GM18498 (cell line): ENCODE results near the gene PAXX.

Experiments
- ATAC-seq: cut with Tn5 transposase; IDR thresholded peaks from one replicate; pipeline ENCODE4 v1.9.1; 2021; ENCODE audit warnings: mild to moderate bottlenecking, moderate library complexity; ENCODE audit not compliant: unreplicated experiment

The PAXX gene

DNA sequence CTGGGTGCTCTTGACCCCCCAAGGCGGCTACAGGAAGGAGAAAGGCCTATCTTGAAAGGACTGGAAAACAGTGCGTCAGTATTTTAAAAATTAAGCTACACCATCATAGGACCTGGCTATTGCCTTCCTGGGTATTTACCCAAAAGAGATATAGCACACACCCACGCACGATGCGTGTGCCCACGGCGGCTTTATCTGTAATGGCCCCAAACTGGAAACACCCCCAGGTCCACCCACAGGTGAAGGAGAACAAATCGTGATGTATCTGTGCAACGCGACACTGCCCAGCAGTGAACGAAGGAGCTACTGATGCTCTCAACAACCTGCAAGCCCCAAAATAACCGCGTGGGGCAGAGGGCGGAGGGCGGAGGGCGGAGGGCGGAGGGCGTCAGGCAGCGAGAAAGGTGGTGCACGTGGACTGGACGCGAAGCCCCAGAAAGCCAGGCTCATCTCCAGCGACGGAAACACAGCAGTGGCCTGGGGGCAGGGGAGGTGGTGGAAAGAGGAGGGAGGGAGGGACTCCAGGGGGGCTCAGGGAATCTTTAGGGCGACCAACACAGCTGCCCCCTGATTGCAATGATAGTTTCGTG, 27.3 kb upstream of the PAXX start:
- no peak for ATAC-seq

DNA sequence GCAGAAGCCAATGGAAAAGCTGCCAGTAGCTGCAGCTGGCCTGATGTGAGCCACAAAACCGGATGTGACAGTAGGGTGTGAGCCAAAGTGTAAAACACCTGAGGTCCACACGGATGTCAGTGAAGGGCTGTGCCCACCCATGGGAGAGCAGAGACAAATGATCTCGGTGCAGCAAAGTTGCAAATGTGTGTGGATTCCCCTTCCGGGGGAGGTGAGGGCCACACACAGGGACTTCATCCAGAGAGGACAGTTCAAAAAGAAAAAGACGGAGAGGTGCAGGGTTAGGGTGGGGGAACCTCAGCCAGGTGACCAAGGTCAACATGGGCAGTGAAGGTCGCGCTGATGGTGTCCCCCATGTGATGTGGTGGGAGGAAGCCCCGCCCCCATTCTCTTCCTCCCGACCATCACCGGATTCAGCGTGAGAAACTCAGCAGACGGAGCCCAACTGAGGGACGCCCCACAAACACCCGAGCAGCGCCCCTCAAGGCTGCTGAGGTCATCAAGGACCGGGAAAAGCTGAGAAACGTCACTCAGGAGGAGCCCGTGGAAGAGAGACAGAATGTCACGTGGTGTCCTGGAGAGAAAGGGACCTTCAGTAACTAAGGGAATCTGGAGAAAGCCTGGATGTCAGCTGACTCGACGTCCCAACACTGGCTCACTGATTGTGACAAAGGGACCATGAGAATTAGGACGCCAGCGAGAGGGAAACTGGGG, 26.3 kb upstream of the PAXX start:
- ATAC-seq = no peak

DNA sequence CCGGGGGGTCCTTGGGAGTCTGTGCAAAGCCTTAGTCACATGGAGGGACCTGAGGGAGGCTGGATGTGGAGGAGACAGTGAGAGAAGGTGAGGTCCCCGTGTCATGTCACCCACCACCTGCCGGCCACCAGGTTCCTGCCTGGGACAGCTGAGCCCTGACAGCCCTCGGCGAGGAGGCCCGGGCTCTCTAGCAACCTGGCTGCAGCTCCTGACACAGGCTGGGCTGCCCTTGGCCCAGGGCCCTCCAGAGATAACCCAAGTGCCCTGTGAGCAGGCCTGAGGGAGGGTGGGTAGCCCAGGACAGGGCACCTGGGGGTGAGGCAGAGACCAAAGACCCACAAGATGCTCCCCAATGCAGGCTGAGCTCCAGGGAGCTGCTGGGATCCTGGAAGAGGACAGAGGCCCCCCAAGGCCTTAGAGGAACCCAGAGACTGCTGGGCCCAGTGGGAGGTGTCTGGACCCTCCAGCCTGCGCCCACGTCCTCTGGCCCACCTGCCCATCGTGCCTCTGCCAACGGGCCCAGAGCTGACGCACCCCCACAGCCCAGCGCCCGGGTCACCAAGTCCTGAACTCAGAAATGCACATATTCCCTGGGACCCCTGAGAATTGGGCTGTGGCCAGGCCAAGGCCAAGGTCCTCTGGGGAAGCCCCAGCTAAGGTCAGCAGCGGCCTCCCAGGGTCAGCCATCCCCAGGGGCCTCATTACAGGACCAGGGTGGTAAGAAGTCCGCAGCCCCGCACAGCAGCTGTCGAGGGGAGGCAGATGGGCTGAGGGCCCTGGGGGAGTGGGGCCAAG, 23.7 kb upstream of the PAXX start:
- no peak for ATAC-seq

DNA sequence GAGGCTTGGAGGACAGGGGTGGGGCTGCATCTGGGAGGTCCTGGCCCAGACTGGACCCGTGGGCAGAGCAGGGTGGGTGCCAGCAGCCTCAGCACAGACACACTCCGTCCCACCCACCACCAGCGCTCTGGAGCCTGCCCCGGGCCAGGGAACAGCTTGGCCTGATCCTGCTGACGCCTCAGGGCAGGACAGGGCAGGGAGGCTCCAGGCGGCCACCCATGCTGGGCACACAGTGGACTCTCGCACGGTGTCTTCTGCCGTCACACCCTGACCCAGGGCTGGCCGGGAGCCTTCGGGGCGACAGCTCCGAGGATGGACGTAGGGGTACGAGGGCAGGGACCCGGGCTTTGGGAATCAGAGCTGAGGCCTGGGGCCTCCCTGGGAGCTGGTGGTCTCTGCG, 23.1 kb upstream of the PAXX start:
- ATAC-seq = no peak

DNA sequence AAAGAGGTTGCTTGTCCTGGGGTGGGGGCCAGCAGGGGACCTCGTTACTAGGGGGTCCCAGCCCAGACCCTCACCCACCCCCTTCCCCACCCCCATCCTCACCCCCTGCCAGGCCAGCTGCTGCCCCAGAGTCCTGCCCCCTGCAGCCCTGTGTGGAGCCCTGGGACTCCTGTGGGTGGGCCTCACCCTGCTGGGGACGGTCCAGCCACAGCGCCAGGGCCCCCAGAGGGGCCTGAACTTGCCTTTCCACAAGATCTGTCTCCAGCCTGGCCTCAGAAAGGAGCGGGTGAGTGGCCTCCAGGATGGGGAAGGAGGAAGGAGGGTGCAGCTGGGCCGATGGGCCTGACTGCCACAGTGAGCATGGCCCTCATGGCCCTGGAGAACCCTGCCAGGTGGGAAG, 22.4 kb upstream of the PAXX start:
- ATAC-seq = no peak

DNA sequence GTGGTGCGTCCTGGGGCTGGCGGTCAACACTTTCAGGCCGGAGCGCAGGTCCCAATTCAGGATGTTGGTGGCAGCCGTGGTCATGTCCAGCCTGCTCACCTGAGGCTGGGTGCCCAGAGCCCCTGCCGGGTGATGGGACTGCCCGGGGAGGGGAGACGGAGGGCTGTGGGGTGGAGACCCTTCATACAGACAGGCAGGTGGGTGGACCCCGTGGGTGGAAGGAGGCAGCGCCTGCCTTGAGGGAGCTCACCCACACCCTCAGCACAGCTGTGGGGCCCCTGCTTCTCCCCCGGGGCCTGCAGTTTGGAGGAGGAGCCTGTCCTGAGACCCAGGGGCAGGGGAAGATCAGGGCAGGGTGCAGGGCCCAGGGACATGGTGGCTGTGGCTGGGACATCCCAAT, 21.9 kb upstream of the PAXX start:
- no peak for ATAC-seq

DNA sequence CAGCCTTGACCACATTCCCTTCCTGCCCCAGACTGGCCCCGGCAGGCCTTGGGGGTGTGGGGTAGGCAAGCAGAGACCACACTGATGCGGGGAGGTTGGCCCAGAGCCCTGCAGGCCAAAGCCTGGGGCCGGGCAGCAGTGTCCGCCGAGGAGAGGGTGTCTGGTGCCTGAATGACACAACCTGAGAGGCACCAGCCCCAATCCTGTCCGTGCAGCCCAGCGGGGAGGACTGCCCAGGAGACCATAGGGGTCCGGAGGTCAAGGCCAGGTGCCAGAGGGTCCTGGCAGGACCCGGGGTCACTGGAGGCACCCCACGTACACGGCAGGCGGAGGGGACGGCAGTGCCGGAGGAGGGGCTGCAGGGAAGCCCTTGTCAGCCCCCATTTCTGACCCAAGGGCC, 20.5 kb upstream of the PAXX start:
- ATAC-seq = no peak

DNA sequence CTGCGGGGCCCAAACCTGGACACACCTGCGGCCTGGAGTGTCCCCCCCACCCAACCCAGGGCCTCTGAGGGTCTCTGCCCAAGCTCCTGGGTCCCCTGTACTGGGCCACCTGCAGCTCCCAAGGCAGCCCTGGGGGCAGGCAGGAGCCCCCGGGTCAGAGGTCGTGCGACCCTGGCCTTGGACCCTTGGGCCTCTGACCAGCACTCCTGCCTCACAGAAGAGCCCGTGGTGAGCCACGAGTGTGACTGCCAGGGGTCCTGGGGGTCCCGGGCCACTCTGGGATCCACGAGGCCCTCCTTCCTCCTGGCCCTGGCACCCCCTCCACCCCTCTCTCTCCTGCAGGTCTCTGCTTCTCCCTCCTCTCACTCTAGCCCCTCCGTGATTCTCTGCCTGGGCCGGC, 19.9 kb upstream of the PAXX start:
- ATAC-seq = no peak

DNA sequence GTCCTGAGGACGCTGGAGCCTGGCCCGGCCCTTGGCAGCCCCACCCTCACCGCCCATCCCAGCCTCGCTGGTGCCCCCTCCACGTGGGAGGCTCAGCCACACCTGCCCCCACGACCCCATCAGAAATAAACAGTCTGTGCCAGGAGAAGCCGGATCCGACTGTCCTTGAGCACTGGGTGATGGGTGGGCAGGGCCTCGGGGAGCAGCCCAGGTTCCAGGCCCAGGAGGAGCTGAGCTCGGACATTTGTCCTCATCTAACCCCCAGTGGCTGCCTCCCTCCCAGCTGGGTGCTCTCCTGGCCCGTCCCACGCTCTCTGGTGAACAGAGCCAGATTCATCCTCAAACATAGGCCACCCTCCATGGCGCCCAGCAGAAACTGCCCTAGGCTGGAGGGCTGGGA, 19.5 kb upstream of the PAXX start:
- no peak for ATAC-seq

DNA sequence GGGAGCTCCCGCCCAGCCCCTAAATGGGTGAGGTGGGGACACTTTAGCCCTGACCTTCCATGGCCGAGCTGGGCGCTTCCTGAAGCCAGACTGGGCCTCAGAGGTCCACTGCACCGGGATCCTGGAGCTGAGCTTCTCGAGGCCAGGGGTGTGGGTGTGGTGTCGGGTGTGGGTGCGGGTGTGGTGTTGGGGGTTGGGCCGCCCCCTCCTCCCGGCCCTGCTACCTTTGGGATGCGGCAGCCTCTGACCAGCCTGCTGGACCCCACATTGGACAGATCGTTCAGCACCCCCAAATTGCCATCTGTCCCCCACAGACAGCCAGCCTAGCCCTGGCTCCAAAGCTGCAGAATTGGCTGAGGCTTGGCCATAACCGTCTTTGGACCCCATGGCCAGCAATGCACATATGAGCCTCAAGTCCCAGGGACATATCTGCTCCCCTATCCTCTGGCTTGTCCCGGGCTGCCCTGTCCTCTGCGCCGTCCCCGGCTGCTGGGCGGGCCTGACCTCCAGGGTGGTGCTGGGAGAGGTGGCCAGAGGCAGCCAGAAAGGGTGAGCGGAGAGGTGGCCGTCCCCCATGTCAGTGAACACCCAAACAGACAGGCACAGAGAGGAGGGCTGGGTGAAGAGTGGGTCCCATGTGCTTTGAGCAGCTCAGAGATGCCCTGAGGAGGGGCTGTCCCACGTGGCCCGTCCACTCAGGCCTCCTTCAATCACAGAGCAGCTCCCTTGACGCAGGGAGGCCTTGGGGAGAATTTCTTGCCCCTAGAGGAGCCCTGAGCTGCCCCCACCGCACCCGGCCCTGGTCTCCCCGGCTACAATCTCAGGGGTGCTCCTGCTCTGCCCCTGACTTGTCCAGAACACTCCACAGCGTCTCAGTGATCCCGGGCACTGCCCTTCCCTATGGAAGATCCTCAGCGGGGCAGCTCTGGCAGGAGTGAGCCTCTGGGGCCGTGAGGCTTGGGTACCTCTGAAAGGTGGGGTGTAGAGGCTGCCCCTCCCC, 18.3 kb upstream of the PAXX start:
- no peak for ATAC-seq

DNA sequence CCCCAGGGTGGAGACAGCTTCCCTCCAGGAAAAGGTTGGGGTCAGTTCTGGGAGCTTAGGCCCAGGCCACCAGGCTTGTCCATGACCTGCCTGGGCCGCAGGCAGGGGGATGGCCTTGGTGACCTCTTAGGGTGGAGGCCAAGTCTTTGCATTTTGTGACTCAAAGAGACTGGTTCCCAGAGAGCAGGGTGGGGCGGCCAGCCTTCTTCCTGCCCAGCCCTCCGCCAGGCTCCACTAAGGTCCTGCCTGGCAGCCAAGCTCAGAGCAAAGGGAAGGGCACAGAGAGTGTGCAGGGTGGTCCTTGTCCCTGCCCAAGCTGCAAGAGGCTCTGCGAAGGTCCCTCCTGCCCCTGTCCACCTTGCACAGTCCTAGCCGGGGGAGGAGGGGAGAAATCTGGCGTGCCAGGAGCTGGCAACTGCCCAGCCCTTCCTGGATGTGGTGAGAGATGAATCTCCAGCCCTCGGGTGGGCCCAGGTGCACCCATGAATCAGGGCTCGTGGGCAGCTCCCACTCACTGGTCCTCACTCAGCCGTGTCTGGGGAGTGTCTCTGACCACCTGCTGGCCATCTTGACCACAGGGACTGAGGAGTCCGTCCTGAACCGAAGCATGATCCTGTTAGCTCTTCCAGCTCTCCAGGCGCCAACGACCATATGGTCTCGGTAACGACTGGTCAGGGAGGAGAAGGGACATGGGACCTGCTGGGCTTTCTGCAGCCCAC, 17.2 kb upstream of the PAXX start:
- no peak for ATAC-seq

DNA sequence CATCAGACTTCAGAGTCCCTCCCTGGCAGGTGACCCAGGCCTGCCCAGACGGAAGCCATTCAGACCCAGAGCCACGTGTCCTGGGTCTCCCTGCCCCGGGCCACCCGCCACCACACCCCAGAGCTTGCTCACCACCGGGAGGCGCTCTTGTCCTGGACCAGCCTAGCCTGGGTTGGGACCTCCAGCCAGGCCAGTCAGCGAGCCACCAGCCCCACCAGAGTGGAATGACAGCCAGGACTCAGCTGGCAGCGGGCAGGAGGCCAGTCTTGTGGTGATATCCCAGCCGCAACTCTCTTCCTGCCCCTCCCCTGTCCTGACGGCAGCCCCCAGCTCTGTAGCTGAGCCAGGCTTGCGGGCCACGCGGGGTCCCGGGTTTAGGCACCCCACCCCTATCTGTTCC, 16.6 kb upstream of the PAXX start:
- ATAC-seq = no peak

DNA sequence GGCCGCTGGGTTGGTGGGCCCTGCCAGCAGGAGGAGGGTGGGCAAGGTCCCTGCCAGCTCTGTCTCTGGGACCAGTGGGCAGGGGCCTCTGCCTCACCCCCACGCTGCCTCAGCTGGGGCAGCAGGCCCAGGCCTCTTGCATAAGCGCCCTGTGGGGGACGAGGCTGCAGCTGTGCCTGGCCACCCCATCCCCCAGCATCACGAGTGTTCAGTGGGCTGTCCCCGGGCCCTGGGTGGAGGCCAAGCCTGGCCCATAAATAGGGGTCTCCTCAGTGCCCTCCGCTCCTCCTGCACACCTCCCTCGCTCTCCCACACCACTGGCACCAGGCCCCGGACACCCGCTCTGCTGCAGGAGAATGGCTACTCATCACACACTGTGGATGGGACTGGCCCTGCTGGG, 15.0 kb upstream of the PAXX start, which contains the start of gene PTGDS:
Gene PTGDS, plus strand, starts transcription at position 282 of the 400 bp plus-strand sequence. Its CDS starts 75 bp downstream, at position 357.
- ATAC-seq = no peak

DNA sequence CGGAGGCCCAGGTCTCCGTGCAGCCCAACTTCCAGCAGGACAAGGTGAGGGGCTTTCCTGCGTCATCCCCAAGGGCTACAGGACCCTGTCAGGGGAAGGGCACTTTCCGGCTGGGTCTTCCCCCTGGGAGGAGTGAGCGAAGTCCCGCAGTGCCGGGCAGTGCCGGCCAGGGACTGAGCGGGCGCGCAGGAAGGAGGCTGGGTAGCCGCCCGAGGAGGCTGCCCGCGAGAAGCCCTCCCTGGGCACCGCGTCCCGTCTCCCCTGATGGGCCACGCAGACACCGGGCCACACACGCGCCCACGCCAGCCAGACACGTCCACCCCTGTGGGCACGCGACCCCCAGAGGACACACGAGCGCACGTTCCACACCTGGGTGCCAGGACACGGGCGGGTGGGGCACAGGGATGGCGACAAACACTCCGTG, 14.6 kb upstream of the PAXX start:
- ATAC-seq = no peak

DNA sequence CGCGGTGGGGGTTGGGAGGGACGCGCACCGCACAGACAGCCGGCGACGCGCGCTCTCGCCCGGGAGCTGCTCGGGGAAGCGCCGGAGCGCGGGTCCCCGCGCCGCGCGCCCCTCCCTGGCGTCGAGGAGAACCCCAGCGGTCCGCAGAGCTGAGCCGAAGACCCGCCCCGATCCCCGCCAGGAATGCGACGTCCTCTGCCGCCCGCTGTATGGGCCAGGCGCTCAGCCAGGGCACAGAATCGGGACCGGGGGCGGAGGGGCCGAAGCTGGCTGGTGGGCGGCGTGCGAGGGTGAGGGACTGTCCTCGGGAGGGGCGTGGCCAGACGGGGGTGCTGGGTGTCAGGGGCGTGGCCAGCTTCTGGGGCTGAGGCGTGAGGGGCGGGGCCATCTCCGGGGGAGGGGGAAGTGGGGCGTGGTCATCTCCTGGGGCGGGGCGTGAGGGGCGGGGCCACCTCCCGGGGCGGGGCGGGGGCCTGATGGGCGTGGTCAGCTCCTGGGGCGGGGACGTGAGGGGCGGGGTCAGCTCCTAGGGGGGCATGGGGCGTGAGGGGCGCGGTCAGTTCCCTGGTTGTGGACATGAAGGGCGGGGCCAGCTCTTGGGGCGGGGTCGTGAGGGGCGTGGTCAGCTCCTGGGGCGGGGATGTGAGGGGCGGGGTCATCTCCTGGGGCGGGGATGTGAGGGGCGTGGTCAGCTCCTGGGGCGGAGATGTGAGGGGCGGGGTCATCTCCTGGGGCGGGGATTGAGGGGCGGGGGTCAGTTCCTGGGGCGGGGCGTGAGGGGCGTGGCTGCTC, 14.0 kb upstream of the PAXX start:
- ATAC-seq = no peak

DNA sequence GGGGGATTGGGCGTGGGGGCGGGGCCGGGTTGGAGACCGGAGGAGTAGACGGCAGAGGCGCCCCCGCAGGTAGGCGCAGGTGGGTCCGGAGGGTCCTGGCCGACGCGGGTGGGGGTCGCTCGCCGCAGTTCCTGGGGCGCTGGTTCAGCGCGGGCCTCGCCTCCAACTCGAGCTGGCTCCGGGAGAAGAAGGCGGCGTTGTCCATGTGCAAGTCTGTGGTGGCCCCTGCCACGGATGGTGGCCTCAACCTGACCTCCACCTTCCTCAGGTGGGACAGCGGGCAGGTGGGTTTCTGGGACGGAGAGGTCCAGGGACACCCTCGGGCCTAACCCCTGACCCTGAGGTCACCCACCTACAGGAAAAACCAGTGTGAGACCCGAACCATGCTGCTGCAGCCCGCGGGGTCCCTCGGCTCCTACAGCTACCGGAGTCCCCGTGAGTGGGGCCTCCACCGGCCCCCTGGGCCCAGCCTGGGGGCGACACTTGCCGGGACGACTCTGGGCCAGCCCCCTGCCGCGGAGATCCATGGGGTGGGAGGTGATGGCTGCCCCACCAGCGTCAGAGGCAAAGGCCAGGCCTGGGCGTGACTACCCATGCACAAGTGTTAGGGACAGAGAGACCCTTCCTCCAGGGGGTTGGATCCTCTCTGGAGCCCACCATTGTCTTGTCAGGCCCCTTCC, 13.2 kb upstream of the PAXX start:
- ATAC-seq = no peak

DNA sequence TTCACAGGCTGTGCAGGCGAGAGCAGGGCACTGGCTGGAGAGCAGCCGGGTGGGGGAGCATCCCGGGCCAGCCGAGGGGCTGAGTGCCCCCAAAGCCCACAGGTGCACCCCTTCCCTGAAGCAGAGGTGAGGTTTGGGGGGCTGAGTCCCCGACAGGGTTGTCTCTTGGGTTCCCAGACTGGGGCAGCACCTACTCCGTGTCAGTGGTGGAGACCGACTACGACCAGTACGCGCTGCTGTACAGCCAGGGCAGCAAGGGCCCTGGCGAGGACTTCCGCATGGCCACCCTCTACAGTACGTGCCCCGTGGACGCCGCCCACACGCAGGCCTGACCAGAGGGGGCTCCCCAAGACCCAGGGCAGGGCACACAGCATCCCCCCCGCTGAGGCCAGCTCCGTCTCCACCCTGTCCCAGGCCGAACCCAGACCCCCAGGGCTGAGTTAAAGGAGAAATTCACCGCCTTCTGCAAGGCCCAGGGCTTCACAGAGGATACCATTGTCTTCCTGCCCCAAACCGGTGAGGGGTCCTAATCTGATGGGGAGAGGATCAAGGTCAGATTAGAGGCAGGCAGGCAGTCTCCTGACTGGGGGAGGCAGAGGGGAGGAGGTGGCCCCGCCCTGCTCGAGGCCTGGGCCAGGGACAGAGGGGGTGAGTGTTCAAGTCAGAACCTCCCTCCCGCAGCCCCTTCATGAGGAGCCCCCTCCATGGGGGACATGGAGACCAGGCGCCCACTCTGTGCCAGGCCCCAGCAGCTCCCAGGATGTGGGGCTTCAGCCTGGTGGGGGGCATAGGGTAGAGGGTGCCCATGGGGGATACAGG, 12.2 kb upstream of the PAXX start:
- no peak for ATAC-seq
